HepG2 (cell line): Measurements from ENCODE around the gene DIPK1A. TPM values are rescaled to one million over a fixed set of nuclear protein-coding genes. Genes with fewer than 3 reads are reported as not detected.

Source experiments
- ATAC-seq: fragments of 200-7000 bp; cut with Tn5 transposase; 3 replicates; pipeline ENCODE4 v1.9.1; 2020; ENCODE audit warnings: mild to moderate bottlenecking, moderate library complexity
- BruUV-seq: library from RNA; stranded (reverse); fragments of 400-500 nt; replicated peaks from 2 replicates; lab custom pipeline; 2021; lab: Mats Ljungman, UMichigan
- CTCF ChIA-PET: fragments of 300-600 bp; formaldehyde crosslinking; extraction: SDS; loops from one replicate; lab custom pipeline; 2021; ENCODE audit warnings: low total read pairs, inconsistent platforms, low intra/inter-chr PET ratio; lab: Yijun Ruan, JAX
- POLR2A ChIA-PET: fragments of 350-600 bp; sonication (Branson Sonifier 250); formaldehyde crosslinking; loops from one replicate; lab custom pipeline; 2020; ENCODE audit warnings: antibody characterized with exemption, inconsistent platforms; lab: Yijun Ruan, JAX
- DNase-seq: peaks from one replicate; pipeline ENCODE4 v3.0.0-alpha.2; 2015; ENCODE audit warnings: low spot score
- FAIRE-seq: peaks from 3 replicates; lab custom pipeline; 2011; peaks lifted over from hg19 to GRCh38; lab: Jason Lieb, UNC
- H2AFZ ChIP-seq: one replicate; pipeline ENCODE4 v1.6.1; 2011; ENCODE audit warnings: low read length, inconsistent platforms
- H3K27ac ChIP-seq: fragments of 300-600 bp; 3 replicates; pipeline ENCODE4 v1.8.0; 2011; ENCODE audit warnings: mixed run types, mild to moderate bottlenecking, mixed read lengths, low read length, inconsistent platforms; ENCODE audit not compliant: insufficient read depth; ENCODE audit errors: extremely low read length
- H3K27me3 ChIP-seq, 2 experiments: fragments of 200-600 bp in 1 of 2; 2 replicates in 1 of 2; 3 replicates in 1 of 2; pipeline versions ENCODE4 v1.6.0 to v1.8.0; 2011; ENCODE audit warnings: low read length in 2 of 2, mild to moderate bottlenecking in 2 of 2, moderate library complexity in 2 of 2, inconsistent platforms in 1 of 2; ENCODE audit not compliant: insufficient read depth in 2 of 2, control insufficient read depth in 1 of 2
- H3K36me3 ChIP-seq, 2 experiments: fragments of 200-600 bp in 1 of 2; replicated peaks in 1 of 2; 2 replicates in 1 of 2; 3 replicates in 1 of 2; pipeline versions ENCODE4 v1.5.1 to v1.8.0; 2011; ENCODE audit warnings: low read length in 2 of 2, inconsistent platforms in 1 of 2; ENCODE audit not compliant: insufficient read depth in 2 of 2, control insufficient read depth in 1 of 2
- H3K4me1 ChIP-seq: 2 replicates; pipeline ENCODE4 v1.5.1; 2012; ENCODE audit warnings: low read length, inconsistent platforms; ENCODE audit not compliant: insufficient read depth
- H3K4me2 ChIP-seq: 2 replicates; pipeline ENCODE4 v1.6.0; 2011; ENCODE audit warnings: low read depth, low read length, inconsistent platforms
- H3K4me3 ChIP-seq, 3 experiments: fragments of 200-600 bp in 1 of 3; sonication (generic), shearing (Covaris generic) in 1 of 3; replicated peaks in 1 of 3; 2 replicates each; pipeline ENCODE4 v1.5.1; 2011 to 2016; ENCODE audit warnings: low read length in 3 of 3, inconsistent platforms in 2 of 3, low read depth in 2 of 3, mild to moderate bottlenecking in 2 of 3, control low read depth in 1 of 3, mixed read lengths in 1 of 3; ENCODE audit not compliant: insufficient read depth in 1 of 3
- H3K79me2 ChIP-seq: one replicate; pipeline ENCODE4 v1.6.1; 2011; ENCODE audit warnings: low read length, inconsistent platforms; ENCODE audit not compliant: insufficient read depth
- H3K9ac ChIP-seq: 2 replicates; pipeline ENCODE4 v1.6.0; 2011; ENCODE audit warnings: mild to moderate bottlenecking, low read depth, low read length, inconsistent platforms; ENCODE audit not compliant: insufficient read depth
- H3K9me3 ChIP-seq: 2 replicates; pipeline ENCODE4 v1.5.1; 2012; ENCODE audit warnings: mild to moderate bottlenecking, low read length
- H4K20me1 ChIP-seq: 2 replicates; pipeline ENCODE4 v1.6.0; 2011; ENCODE audit warnings: inconsistent platforms, mild to moderate bottlenecking, low read length, moderate library complexity; ENCODE audit not compliant: insufficient read depth
- CBX5 ChIP-seq: sonication (generic); formaldehyde crosslinking; IDR thresholded peaks from 2 replicates; pipeline ENCODE4 v1.4.0; 2020; ENCODE audit warnings: missing genetic modification reagents, borderline replicate concordance
- ONECUT2 ChIP-seq: sonication (generic); formaldehyde crosslinking; IDR thresholded peaks from 2 replicates; pipeline ENCODE4 v1.4.0; 2020; ENCODE audit warnings: missing genetic modification reagents
- PRMT3 ChIP-seq: sonication (generic); formaldehyde crosslinking; IDR thresholded peaks from 2 replicates; pipeline ENCODE4 v1.8.1; 2022; ENCODE audit warnings: low read depth, mild to moderate bottlenecking, moderate library complexity, missing genetic modification reagents, borderline replicate concordance
- SCMH1 ChIP-seq: sonication (generic); formaldehyde crosslinking; IDR thresholded peaks from 2 replicates; pipeline ENCODE4 v1.9.0; 2021; ENCODE audit warnings: missing genetic modification reagents, mild to moderate bottlenecking, borderline replicate concordance
- SRY ChIP-seq: sonication (generic); formaldehyde crosslinking; IDR thresholded peaks from 2 replicates; pipeline ENCODE4 v1.8.0; 2022; ENCODE audit warnings: mild to moderate bottlenecking, missing genetic modification reagents
- TBX2 ChIP-seq: sonication (generic); formaldehyde crosslinking; IDR thresholded peaks from 2 replicates; pipeline ENCODE4 v1.5.0; 2020; ENCODE audit warnings: missing genetic modification reagents, mild to moderate bottlenecking, borderline replicate concordance
- TMF1 ChIP-seq: sonication (generic); formaldehyde crosslinking; IDR thresholded peaks from 2 replicates; pipeline ENCODE4 v1.8.1; 2022; ENCODE audit warnings: low read depth, missing genetic modification reagents
- ZFP36L2 ChIP-seq: sonication (generic); formaldehyde crosslinking; IDR thresholded peaks from 2 replicates; pipeline ENCODE4 v1.4.0; 2020; ENCODE audit warnings: missing genetic modification reagents
- ZNF670 ChIP-seq: sonication (generic); formaldehyde crosslinking; IDR thresholded peaks from 2 replicates; pipeline ENCODE4 v1.8.0; 2022; ENCODE audit warnings: mild to moderate bottlenecking, missing genetic modification reagents, borderline replicate concordance
- WGBS: methylation state at CpG from one replicate; pipeline ENCODE4 v1.1.6; 2017; ENCODE audit warnings: low lambda C conversion rate; 5-methylcytosine and 5-hydroxymethylcytosine counted together
- in situ Hi-C: cut with HindIII; loops from 2 replicates; pipeline ENCODE4 v1.10.0; 2017; ENCODE audit warnings: low pct_unique_long_range_greater_than_20kb; ENCODE audit not compliant: extremely low pct_ligation_motif_present
- intact Hi-C: fragments of 100-400 bp; cut with micrococcal nuclease; formaldehyde crosslinking; loops from one replicate; pipeline ENCODE4 v1.10.0; 2022; ENCODE audit not compliant: unreplicated experiment
- polyA plus RNA-seq, 8 experiments: library from polyadenylated mRNA; depleted of rRNA in 3 of 8; stranded (reverse) in 7 of 8; unstranded in 1 of 8; fragments of >200 nt; fragmentation: Illumina TruSeq in 4 of 8; extraction: Trizol in 4 of 8; gene quantifications; 2 replicates each; pipeline versions ENCODE4 v1.2.1 to v1.2.3, GENCODE V29; 2011 to 2016; ENCODE audit warnings: low read depth in 4 of 8, missing spikeins in 1 of 8, mixed read lengths in 1 of 8; ENCODE audit not compliant: insufficient read depth in 1 of 8
- total RNA-seq, 5 experiments: library from RNA; depleted of rRNA; stranded (reverse); fragments of >200 nt; fragmentation: Illumina TruSeq; extraction: Trizol; gene quantifications; 2 replicates each; pipeline ENCODE4 v1.2.3, GENCODE V29; 2016; ENCODE audit warnings: low read depth in 1 of 5
- TF ChIP-seq, protein P1 (sequence below): sonication (generic); formaldehyde crosslinking; IDR thresholded peaks from 2 replicates; pipeline ENCODE4; 2020; ENCODE audit warnings: missing genetic modification reagents, mild to moderate bottlenecking, borderline replicate concordance
- TF ChIP-seq, protein P2 (sequence below): IDR thresholded peaks from 2 replicates; pipeline ENCODE4 v1.6.1; 2016; ENCODE audit warnings: mild to moderate bottlenecking, missing biosample characterization, missing genetic modification reagents
- TF ChIP-seq, protein P3 (sequence below): sonication (generic); formaldehyde crosslinking; IDR thresholded peaks from 2 replicates; pipeline ENCODE4 v1.5.0; 2020; ENCODE audit warnings: missing genetic modification reagents, mild to moderate bottlenecking, borderline replicate concordance
- TF ChIP-seq, protein P4 (sequence below): sonication (generic); formaldehyde crosslinking; IDR thresholded peaks from 2 replicates; pipeline ENCODE4 v1.5.0; 2020; ENCODE audit warnings: mild to moderate bottlenecking, missing genetic modification reagents, borderline replicate concordance

DIPK1A gene
- total and polyA plus RNA-seq, 2 of the 13 experiments (the other 11 are each of a cell fraction or from before 2014, with no cell fraction given): 8.4 TPM

DNA sequence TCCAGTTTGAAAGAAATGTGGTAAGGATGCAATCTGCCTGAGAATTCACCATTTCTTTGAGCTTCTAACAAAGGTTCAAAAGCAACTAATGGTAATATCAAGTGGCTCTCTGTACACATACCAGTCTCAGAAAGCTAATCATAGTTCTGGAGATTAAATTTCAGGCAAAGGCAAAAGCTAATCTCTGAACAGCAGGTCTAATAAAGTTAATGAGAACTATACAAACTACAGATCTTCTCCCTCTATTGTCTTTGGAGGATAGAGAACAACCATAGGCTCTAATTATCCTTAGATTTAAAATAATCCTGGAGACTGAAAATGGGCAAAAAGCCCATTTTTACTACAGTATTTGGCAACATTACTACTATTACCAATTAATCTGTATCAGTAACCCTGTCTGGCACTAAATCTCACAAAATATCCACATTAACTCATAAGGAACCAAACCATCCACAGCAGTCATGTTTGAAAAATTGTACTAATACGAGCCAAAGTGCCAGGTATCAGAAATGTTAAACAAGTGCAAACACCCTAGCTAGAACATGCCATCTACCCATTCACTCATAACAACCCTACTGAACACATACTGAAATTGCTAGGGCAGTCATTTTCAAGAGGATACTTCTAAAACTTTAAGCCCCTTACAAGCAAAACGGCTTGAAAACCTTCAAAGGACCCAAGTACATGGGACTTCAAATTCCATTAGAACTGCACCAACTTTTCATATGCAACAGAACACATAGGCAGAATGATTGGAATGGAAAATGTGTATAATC is 4.8 kb downstream of the DIPK1A start (continued):
- TF ChIP-seq, protein P1, sequence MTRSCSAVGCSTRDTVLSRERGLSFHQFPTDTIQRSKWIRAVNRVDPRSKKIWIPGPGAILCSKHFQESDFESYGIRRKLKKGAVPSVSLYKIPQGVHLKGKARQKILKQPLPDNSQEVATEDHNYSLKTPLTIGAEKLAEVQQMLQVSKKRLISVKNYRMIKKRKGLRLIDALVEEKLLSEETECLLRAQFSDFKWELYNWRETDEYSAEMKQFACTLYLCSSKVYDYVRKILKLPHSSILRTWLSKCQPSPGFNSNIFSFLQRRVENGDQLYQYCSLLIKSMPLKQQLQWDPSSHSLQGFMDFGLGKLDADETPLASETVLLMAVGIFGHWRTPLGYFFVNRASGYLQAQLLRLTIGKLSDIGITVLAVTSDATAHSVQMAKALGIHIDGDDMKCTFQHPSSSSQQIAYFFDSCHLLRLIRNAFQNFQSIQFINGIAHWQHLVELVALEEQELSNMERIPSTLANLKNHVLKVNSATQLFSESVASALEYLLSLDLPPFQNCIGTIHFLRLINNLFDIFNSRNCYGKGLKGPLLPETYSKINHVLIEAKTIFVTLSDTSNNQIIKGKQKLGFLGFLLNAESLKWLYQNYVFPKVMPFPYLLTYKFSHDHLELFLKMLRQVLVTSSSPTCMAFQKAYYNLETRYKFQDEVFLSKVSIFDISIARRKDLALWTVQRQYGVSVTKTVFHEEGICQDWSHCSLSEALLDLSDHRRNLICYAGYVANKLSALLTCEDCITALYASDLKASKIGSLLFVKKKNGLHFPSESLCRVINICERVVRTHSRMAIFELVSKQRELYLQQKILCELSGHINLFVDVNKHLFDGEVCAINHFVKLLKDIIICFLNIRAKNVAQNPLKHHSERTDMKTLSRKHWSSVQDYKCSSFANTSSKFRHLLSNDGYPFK (CRISPR knock-in tag): no peak
- no peak for TF ChIP-seq SCMH1 (CRISPR knock-in tag)
- no peak for TF ChIP-seq ZNF670 (CRISPR knock-in tag)
- no peak for TF ChIP-seq CBX5 (CRISPR knock-in tag)
- TF ChIP-seq, protein P2, sequence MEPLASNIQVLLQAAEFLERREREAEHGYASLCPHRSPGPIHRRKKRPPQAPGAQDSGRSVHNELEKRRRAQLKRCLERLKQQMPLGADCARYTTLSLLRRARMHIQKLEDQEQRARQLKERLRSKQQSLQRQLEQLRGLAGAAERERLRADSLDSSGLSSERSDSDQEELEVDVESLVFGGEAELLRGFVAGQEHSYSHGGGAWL (CRISPR knock-in tag): no peak
- TF ChIP-seq, all 625 proteins: peak for 0

DNA sequence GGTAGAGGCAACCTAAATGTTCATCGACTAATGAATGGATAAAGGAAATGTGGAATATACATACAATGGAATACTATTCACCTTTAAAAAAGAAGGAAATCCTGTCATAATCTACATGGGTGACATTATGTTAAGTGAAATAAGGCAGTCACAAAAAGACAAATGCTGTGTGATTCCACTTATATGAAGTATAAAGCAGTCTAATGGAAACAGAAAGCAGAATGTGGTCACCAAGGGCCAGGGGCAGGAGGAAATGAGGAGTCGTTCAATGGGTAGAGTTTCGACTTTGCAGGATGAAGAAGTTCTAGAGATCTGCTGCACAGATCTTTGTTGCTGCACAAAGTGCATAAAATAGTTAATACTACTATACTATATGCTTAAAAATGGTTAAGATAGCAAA is 7.8 kb downstream of the DIPK1A start:
- H3K4me3 ChIP-seq: no peak overlapping the region
- no peak overlapping the region for H3K9ac ChIP-seq
- ChIA-PET POLR2A (no interaction called here), CTCF (no interaction called here)
- no peaks in the 10 kb centered on the region for H3K27me3 ChIP-seq
- in situ Hi-C loops (no loop called here), intact Hi-C loops (no loop called here)
- H3K27ac ChIP-seq: no peak overlapping the region
- DNase-seq (no peak), ATAC-seq (no peak), FAIRE-seq (no peak)
- no peaks in the 10 kb centered on the region for H3K36me3 ChIP-seq
- WGBS: 94% methylated on average over 3 of the region's 3 CpGs
- H3K4me2 ChIP-seq: no peak overlapping the region
- no peak overlapping the region for H2AFZ ChIP-seq
- peaks cover 60% of the 10 kb centered on the region for H3K79me2 ChIP-seq
- H4K20me1 ChIP-seq: no peaks in the 10 kb centered on the region
- H3K9me3 ChIP-seq: no peaks in the 10 kb centered on the region
- BruUV-seq: no TSS peak
- peaks cover 74% of the 10 kb centered on the region for H3K4me1 ChIP-seq
- TF ChIP-seq ZFP36L2 (no peak), SRY (CRISPR knock-in tag) (no peak), ONECUT2 (CRISPR knock-in tag) (no peak), TBX2 (CRISPR knock-in tag) (no peak), TMF1 (CRISPR knock-in tag) (no peak), PRMT3 (CRISPR knock-in tag) (no peak)
- TF ChIP-seq, protein P3, sequence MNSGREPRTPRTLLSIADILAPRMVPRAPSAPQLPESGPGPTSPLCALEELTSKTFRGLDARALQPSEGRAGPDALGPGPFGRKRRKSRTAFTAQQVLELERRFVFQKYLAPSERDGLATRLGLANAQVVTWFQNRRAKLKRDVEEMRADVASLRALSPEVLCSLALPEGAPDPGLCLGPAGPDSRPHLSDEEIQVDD (CRISPR knock-in tag): no peak
- TF ChIP-seq, protein P4, sequence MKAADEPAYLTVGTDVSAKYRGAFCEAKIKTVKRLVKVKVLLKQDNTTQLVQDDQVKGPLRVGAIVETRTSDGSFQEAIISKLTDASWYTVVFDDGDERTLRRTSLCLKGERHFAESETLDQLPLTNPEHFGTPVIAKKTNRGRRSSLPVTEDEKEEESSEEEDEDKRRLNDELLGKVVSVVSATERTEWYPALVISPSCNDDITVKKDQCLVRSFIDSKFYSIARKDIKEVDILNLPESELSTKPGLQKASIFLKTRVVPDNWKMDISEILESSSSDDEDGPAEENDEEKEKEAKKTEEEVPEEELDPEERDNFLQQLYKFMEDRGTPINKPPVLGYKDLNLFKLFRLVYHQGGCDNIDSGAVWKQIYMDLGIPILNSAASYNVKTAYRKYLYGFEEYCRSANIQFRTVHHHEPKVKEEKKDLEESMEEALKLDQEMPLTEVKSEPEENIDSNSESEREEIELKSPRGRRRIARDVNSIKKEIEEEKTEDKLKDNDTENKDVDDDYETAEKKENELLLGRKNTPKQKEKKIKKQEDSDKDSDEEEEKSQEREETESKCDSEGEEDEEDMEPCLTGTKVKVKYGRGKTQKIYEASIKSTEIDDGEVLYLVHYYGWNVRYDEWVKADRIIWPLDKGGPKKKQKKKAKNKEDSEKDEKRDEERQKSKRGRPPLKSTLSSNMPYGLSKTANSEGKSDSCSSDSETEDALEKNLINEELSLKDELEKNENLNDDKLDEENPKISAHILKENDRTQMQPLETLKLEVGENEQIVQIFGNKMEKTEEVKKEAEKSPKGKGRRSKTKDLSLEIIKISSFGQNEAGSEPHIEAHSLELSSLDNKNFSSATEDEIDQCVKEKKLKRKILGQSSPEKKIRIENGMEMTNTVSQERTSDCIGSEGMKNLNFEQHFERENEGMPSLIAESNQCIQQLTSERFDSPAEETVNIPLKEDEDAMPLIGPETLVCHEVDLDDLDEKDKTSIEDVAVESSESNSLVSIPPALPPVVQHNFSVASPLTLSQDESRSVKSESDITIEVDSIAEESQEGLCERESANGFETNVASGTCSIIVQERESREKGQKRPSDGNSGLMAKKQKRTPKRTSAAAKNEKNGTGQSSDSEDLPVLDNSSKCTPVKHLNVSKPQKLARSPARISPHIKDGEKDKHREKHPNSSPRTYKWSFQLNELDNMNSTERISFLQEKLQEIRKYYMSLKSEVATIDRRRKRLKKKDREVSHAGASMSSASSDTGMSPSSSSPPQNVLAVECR (CRISPR knock-in tag): no peak
